ENCODE results near the gene PCIF1. TPM values are rescaled to one million over a fixed set of nuclear protein-coding genes. Genes with fewer than 3 reads are reported as not detected.

Gene PCIF1
- total and polyA plus RNA-seq, 9 of the 15 experiments (the other 6 are each of a cell fraction or from before 2014, with no cell fraction given), result 5.8 to 29.4 (median 11.3) TPM

GRCh38 chr20:45890985-45891983, 43.2 kb upstream of the PCIF1 start, which contains the start of the genes CTSA and NEURL2 (continued):
- TF ChIP-seq KLF6 (CRISPR knock-in tag; IDR thresholded peaks at IDR 0.05; ENCODE audit: borderline replicate concordance) (no peak), LEF1 (IDR thresholded peaks at IDR 0.05) (peak; percentile 67; the same call in 1 of the 2 replicates), TGIF2 (CRISPR knock-in tag; IDR thresholded peaks at IDR 0.05) (no peak), GABPB1 (CRISPR knock-in tag; IDR thresholded peaks at IDR 0.05) (peak; percentile 52; the same call in 1 of the 2 replicates), NR2F6 (CRISPR knock-in tag; IDR thresholded peaks at IDR 0.05) (no peak), ELF4 (CRISPR knock-in tag; IDR thresholded peaks at IDR 0.05) (no peak), NELFE (IDR thresholded peaks at IDR 0.05; ENCODE audit: insufficient read depth, insufficient read length) (no peak), DDX20 (tag; IDR thresholded peaks at IDR 0.05; ENCODE audit: low read depth) (no peak), MITF (IDR thresholded peaks at IDR 0.05) (peak; percentile 93), POLR2AphosphoS5 (IDR thresholded peaks at IDR 0.05; ENCODE audit: control insufficient read depth, insufficient read depth, low read depth, low read length) (peak; percentile 68; the same call in 1 of the 2 replicates), RREB1 (CRISPR knock-in tag; IDR thresholded peaks at IDR 0.05) (no peak), CREB3 (tag; conservative IDR thresholded peaks at IDR 0.05; ENCODE audit: low read depth) (no peak), HES1 (IDR thresholded peaks at IDR 0.05; ENCODE audit: low read depth) (no peak), ZNF431 (CRISPR knock-in tag; IDR thresholded peaks at IDR 0.05) (peak; percentile 44), NFIX (CRISPR knock-in tag; IDR thresholded peaks at IDR 0.05; ENCODE audit: low read depth) (no peak), POU5F1 (IDR thresholded peaks at IDR 0.05; ENCODE audit: borderline replicate concordance, low read depth, low read length, partially characterized antibody) (no peak), NFATC3 (IDR thresholded peaks at IDR 0.05) (no peak), ARID1B (IDR thresholded peaks at IDR 0.05) (peak; percentile 51), STAT5B (CRISPR knock-in tag; IDR thresholded peaks at IDR 0.05) (no peak)

Measured in K562 (cell line).